Keratinocyte (primary cell): ENCODE data around the gene BATF2. TPM values are rescaled to one million over a fixed set of nuclear protein-coding genes. Genes with fewer than 3 reads are reported as not detected.

Source experiments
- DNase-seq: peaks from one replicate; pipeline ENCODE4 v3.0.0-alpha.2; 2011; ENCODE audit warnings: low read depth, missing footprints, low spot score
- FAIRE-seq: peaks from 2 replicates; lab custom pipeline; 2011; peaks lifted over from hg19 to GRCh38; lab: Jason Lieb, UNC
- H2AFZ ChIP-seq: 2 replicates; pipeline ENCODE4 v1.6.0; 2012; ENCODE audit warnings: low read length, control low read depth, inconsistent platforms; ENCODE audit not compliant: control insufficient read depth
- H3K27ac ChIP-seq: 2 replicates; pipeline ENCODE4 v1.5.1; 2011; ENCODE audit warnings: low read length; ENCODE audit not compliant: control insufficient read depth, insufficient read depth
- H3K27me3 ChIP-seq: 3 replicates; pipeline ENCODE4 v1.6.0; 2011; ENCODE audit warnings: low read length; ENCODE audit not compliant: control insufficient read depth, insufficient read depth; ENCODE audit errors: extremely low read depth
- H3K36me3 ChIP-seq, 2 experiments: 2 replicates in 1 of 2; 3 replicates in 1 of 2; pipeline ENCODE4 v1.5.1; 2011; ENCODE audit warnings: low read length in 2 of 2, mild to moderate bottlenecking in 1 of 2; ENCODE audit not compliant: control insufficient read depth in 2 of 2, insufficient read depth in 2 of 2; ENCODE audit errors: extremely low read depth in 1 of 2
- H3K4me1 ChIP-seq: 3 replicates; pipeline ENCODE4 v1.5.1; 2011; ENCODE audit warnings: low read length; ENCODE audit not compliant: control insufficient read depth, insufficient read depth; ENCODE audit errors: extremely low read depth
- H3K4me2 ChIP-seq: 3 replicates; pipeline ENCODE4 v1.6.0; 2011; ENCODE audit warnings: low read depth, low read length; ENCODE audit not compliant: control insufficient read depth, insufficient read depth; ENCODE audit errors: extremely low read depth
- H3K4me3 ChIP-seq, 3 experiments: fragments of 200-600 bp in 1 of 3; sonication (generic) in 1 of 3; 2 replicates in 2 of 3; 3 replicates in 1 of 3; pipeline ENCODE4 v1.5.1; 2011 to 2016; ENCODE audit warnings: low read length in 3 of 3, mild to moderate bottlenecking in 3 of 3, control low read depth in 2 of 3, inconsistent platforms in 1 of 3, low read depth in 1 of 3, mixed read lengths in 1 of 3, mixed run types in 1 of 3, moderate library complexity in 1 of 3; ENCODE audit not compliant: control insufficient read depth in 2 of 3, insufficient read depth in 2 of 3; ENCODE audit errors: extremely low read depth in 1 of 3
- H3K79me2 ChIP-seq: 2 replicates; pipeline ENCODE4 v1.6.0; 2012; ENCODE audit warnings: low read length; ENCODE audit not compliant: control insufficient read depth, insufficient read depth
- H3K9ac ChIP-seq: 3 replicates; pipeline ENCODE4 v1.6.0; 2011; ENCODE audit warnings: low read length; ENCODE audit not compliant: control insufficient read depth, insufficient read depth; ENCODE audit errors: extremely low read depth
- H3K9me1 ChIP-seq: 3 replicates; pipeline ENCODE4 v1.6.0; 2011; ENCODE audit warnings: low read length; ENCODE audit not compliant: control insufficient read depth, insufficient read depth; ENCODE audit errors: extremely low read depth
- H3K9me3 ChIP-seq: 2 replicates; pipeline ENCODE4 v1.5.1; 2012; ENCODE audit warnings: low read depth, low read length; ENCODE audit not compliant: control insufficient read depth
- H4K20me1 ChIP-seq: 3 replicates; pipeline ENCODE4 v1.6.0; 2011; ENCODE audit warnings: low read length; ENCODE audit not compliant: control insufficient read depth, insufficient read depth; ENCODE audit errors: extremely low read depth
- EZH2 ChIP-seq: IDR thresholded peaks from one replicate; pipeline ENCODE4 v1.6.1; 2012; ENCODE audit warnings: inconsistent platforms, mild to moderate bottlenecking, low read length, moderate library complexity
- dilution Hi-C: fragments of 300-500 bp; cut with MboI; formaldehyde crosslinking; loops from one replicate; pipeline ENCODE4 v1.7.0; 2020; ENCODE audit warnings: low sequenced_read_pairs; ENCODE audit not compliant: extremely low pct_ligation_motif_present
- polyA minus RNA-seq, 3 experiments: library from RNA; depleted of rRNA, polyadenylated mRNA; stranded (reverse); fragments of >200 nt; gene quantifications; 1 replicate in 1 of 3; 2 replicates in 1 of 3; 3 replicates in 1 of 3; pipeline ENCODE4 v1.2.3, GENCODE V29; 2011
- polyA plus RNA-seq, 5 experiments: library from polyadenylated mRNA; depleted of rRNA in 3 of 5; stranded (reverse) in 3 of 5; stranded (forward) in 1 of 5; unstranded in 1 of 5; fragments of >200 nt; gene quantifications; 1 replicate in 1 of 5; 2 replicates in 3 of 5; 3 replicates in 1 of 5; pipeline versions ENCODE4 v1.2.1 to v1.2.3, GENCODE V29; 2011 to 2012; ENCODE audit warnings: missing spikeins in 2 of 5, low read depth in 1 of 5, low replicate concordance in 1 of 5
- TF ChIP-seq, protein P1 (sequence below), 3 experiments: IDR thresholded peaks in 1 of 3; conservative IDR thresholded peaks in 1 of 3; optimal IDR thresholded peaks in 1 of 3; 2 replicates in 2 of 3; 3 replicates in 1 of 3; pipeline versions ENCODE3 to v1.5.1; 2011; ENCODE audit warnings: low read length in 3 of 3, mild to moderate bottlenecking in 3 of 3, moderate library complexity in 2 of 3, control low read depth in 1 of 3, inconsistent platforms in 1 of 3; ENCODE audit not compliant: insufficient read depth in 2 of 3; ENCODE audit errors: extremely low read depth in 1 of 3

The BATF2 gene, protein sequence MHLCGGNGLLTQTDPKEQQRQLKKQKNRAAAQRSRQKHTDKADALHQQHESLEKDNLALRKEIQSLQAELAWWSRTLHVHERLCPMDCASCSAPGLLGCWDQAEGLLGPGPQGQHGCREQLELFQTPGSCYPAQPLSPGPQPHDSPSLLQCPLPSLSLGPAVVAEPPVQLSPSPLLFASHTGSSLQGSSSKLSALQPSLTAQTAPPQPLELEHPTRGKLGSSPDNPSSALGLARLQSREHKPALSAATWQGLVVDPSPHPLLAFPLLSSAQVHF
- polyA plus RNA-seq = 0.09 to 0.10 TPM (median 0.10 TPM) in 3 replicates
- polyA plus RNA-seq (2011; ENCODE audit: low read depth) = 0.29 TPM
- 0.10 and 0.12 TPM in 2 replicates for polyA plus RNA-seq (2011; cell fraction: cytosol; rRNA removed)
- polyA plus RNA-seq (2011; cell fraction: nucleus; rRNA removed) = 0.11 and 0.25 TPM in 2 replicates
- 0.16 and 0.73 TPM in 2 replicates for polyA plus RNA-seq (2012; ENCODE audit: low replicate concordance)
- polyA minus RNA-seq = 0.29 to 0.49 TPM in 2 of 3 replicates, not detected in the other
- polyA minus RNA-seq (2011; cell fraction: cytosol; rRNA and poly(A)+ RNA removed) = not detected
- 0.53 TPM in 1 of 2 replicates, not detected in the other for polyA minus RNA-seq (2011; cell fraction: nucleus; rRNA and poly(A)+ RNA removed)

DNA sequence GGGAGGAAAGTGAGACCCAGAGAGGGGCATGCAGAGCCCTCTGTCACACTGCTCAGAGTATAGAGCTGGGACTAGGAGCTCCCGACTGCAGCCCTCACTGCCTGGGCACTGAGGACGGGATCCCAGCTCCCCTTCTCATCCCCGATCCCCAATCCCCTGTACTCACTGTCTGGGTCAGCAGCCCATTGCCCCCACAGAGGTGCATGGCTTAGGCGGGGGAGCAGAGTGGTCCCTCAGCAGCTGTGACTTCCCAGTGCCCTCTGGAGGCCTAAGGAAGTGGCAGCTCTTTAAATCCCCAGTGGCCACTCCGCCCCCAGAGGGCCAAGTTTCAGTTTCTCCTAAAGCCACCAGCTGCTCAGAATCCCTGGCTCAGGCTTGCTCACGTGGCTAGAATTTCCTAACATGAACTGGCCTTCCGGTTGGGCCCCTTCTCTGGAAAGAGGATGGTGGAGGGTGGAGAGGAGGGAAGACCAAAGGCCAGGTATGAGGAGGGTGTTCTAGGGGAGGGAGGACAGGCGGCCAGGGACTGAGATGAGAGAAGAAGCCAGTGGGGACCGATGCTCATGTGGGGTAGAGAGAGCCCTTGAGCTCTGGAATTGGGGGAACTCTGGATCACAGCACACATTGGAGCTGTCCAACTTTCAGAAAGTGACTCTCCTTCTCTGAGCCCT is at the start of gene BATF2:
Gene BATF2, minus strand, starts transcription at position 262 of the 671 bp plus-strand sequence. Its CDS starts 57 bp downstream, at position 205.
- Histone ChIP-seq H2AFZ (no peak within 1 kb of the TSS), H3K9ac (no peak within 1 kb of the TSS), H4K20me1 (no peaks in the 10 kb centered on the region), H3K4me3 (no peak within 1 kb of the TSS), H3K27ac (no peak within 1 kb of the TSS), H3K9me1 (no peaks in the 10 kb centered on the region), H3K9me3 (no peaks in the 10 kb centered on the region), H3K36me3 (no peaks in the 10 kb centered on the region), H3K4me1 (no peaks in the 10 kb centered on the region), H3K27me3 (no peaks in the 10 kb centered on the region), H3K79me2 (no peaks in the 10 kb centered on the region), H3K4me2 (no peak within 1 kb of the TSS)
- dilution Hi-C loops = no loop called here
- DNase-seq (no peak), FAIRE-seq (no peak)
- TF ChIP-seq EZH2 = no peak
- TF ChIP-seq, protein P1, sequence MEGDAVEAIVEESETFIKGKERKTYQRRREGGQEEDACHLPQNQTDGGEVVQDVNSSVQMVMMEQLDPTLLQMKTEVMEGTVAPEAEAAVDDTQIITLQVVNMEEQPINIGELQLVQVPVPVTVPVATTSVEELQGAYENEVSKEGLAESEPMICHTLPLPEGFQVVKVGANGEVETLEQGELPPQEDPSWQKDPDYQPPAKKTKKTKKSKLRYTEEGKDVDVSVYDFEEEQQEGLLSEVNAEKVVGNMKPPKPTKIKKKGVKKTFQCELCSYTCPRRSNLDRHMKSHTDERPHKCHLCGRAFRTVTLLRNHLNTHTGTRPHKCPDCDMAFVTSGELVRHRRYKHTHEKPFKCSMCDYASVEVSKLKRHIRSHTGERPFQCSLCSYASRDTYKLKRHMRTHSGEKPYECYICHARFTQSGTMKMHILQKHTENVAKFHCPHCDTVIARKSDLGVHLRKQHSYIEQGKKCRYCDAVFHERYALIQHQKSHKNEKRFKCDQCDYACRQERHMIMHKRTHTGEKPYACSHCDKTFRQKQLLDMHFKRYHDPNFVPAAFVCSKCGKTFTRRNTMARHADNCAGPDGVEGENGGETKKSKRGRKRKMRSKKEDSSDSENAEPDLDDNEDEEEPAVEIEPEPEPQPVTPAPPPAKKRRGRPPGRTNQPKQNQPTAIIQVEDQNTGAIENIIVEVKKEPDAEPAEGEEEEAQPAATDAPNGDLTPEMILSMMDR (optimal IDR thresholded peaks at IDR 0.05 in 1 of 3, IDR thresholded peaks at IDR 0.05 in 1 of 3, conservative IDR thresholded peaks at IDR 0.05 in 1 of 3; ENCODE audit: extremely low read depth in 1 of 3, insufficient read depth in 2 of 3, low read length in 3 of 3) = peak in 2 of 3 experiments; percentile 19 to 60

DNA sequence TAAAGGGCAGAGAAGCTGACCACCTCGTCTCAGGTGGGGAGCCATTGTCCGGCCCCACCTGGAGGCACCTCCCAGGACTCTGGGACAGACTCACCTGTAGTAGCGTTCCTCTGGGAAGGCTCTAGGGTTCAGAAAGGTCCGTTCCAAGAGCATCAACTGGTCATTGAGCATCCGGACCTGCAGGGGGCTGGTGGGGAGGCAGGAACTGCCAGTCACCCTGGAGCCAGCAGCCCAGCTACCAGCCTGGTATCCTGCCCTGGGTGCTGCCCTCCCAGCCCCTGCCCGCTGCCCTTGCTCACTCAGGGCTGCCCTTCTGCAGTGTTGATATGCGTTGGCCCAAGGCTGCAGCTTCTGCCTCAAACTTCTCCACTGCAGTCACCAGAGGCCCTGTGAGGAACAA is 49.0 kb upstream of the BATF2 start:
- no peak overlapping the region for H3K4me3 ChIP-seq
- no peak overlapping the region for H2AFZ ChIP-seq
- TF ChIP-seq, protein P1 (optimal IDR thresholded peaks at IDR 0.05 in 1 of 3, IDR thresholded peaks at IDR 0.05 in 1 of 3, conservative IDR thresholded peaks at IDR 0.05 in 1 of 3; ENCODE audit: extremely low read depth in 1 of 3, insufficient read depth in 2 of 3, low read length in 3 of 3) = no peak
- TF ChIP-seq EZH2 = no peak
- no peak overlapping the region for H3K27ac ChIP-seq
- peaks cover 17% of the 10 kb centered on the region for H3K4me1 ChIP-seq
- DNase-seq (no peak), FAIRE-seq (no peak)
- H3K9me3 ChIP-seq = no peaks in the 10 kb centered on the region
- no peaks in the 10 kb centered on the region for H3K9me1 ChIP-seq
- peaks cover 3 to 7% of the 10 kb centered on the region in 2 experiments for H3K36me3 ChIP-seq
- H3K9ac ChIP-seq = no peak overlapping the region
- dilution Hi-C loops = no loop called here
- peaks cover 5% of the 10 kb centered on the region for H3K79me2 ChIP-seq
- H4K20me1 ChIP-seq = no peaks in the 10 kb centered on the region
- no peaks in the 10 kb centered on the region for H3K27me3 ChIP-seq
- H3K4me2 ChIP-seq = no peak overlapping the region
